Upper lobe of left lung (tissue), 4 donors: ENCODE results near the gene SP6.

Source experiments
- CTCF ChIP-seq, 6 experiments: fragments of 450-650 bp in 4 of 6; fragments of 200-600 bp in 2 of 6; sonication (generic) in 2 of 6; IDR thresholded peaks; one replicate each; pipeline ENCODE4 v1.5.1; 2016 to 2019; ENCODE audit warnings: antibody characterized with exemption in 6 of 6
- EP300 ChIP-seq, 4 donors: sonication (generic); formaldehyde crosslinking; IDR thresholded peaks; one replicate each; pipeline ENCODE4 v1.5.1; 2017; ENCODE audit warnings: antibody characterized with exemption in 4 of 4, control low read depth in 2 of 4
- POLR2A ChIP-seq, 4 donors: fragments of 450-650 bp; IDR thresholded peaks; one replicate each; pipeline ENCODE4 v1.5.1; 2016 to 2017; ENCODE audit warnings: antibody characterized with exemption in 4 of 4, mild to moderate bottlenecking in 2 of 4
- POLR2AphosphoS5 ChIP-seq, 2 donors: sonication (generic); formaldehyde crosslinking; IDR thresholded peaks; one replicate each; pipeline ENCODE4 v1.5.1; 2017; ENCODE audit warnings: antibody characterized with exemption in 2 of 2

GRCh38 chr17:47801906-47802305 is 49.1 kb downstream of the SP6 start:
- TF ChIP-seq POLR2A (IDR thresholded peaks at IDR 0.05), result no peak
- no peak for TF ChIP-seq CTCF (IDR thresholded peaks at IDR 0.05)
- no peak for TF ChIP-seq EP300 (IDR thresholded peaks at IDR 0.05)
- no peak for TF ChIP-seq POLR2AphosphoS5 (IDR thresholded peaks at IDR 0.05)
